DMS 273 treated with DMSO at 0.1 percent for 48 hours (cell line): Measurements from ENCODE around the gene SAFB.
A peak's percentile ranks its signal among the peaks of the same experiment; 100 is the strongest.

Experiments
- DNase-seq: peaks from one replicate; lab custom pipeline; 2025; lab: John Stamatoyannopoulos, UW

Gene SAFB

DNA sequence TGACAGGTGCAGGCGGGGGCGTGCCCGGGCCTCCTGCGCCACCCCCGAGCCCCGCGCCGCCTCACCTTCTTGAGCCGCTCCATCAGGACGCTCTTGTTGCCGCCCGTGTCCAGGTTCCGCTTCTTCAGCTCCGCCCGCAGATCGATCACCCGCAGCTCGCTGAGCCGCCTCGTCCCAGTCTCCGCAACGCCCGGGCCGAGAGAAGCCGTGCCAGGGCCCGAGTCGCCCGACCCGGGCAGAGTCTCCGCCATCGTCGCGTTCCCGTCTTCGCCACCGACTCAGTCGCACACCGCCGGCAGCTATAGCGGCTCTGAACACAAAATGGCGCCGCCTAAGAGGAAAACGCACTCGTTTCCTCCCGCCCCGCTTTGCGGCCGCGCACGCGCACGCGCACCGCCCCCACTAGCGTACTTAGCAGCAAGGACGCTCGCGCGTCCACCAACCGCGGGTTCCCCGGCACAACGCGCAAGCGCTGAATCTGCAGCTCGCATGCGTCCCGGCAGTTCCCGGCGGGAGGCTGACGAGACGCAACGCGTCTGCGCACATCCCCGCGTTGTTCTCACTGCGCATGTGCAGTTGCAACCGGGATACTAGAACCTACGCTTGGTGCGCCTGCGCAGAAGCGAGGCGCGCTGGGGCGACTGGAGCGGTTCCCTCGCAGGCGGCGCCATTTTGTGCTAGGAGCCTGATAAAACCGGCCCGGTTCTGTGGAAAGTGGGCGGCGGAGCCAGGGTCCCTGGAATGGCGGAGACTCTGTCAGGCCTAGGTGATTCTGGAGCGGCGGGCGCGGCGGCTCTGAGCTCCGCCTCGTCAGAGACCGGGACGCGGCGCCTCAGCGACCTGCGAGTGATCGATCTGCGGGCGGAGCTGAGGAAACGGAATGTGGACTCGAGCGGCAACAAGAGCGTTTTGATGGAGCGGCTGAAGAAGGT is at the start of gene SAFB, which contains the start of gene SAFB2:
Gene SAFB, plus strand, starts transcription at position 619 of the 932 bp plus-strand sequence. Its CDS starts 123 bp downstream, at position 742.
Gene SAFB2, minus strand, starts transcription at position 312 of the 932 bp plus-strand sequence. Its CDS starts 61 bp downstream, at position 251.
- peak; percentile 97 for DNase-seq

DNA sequence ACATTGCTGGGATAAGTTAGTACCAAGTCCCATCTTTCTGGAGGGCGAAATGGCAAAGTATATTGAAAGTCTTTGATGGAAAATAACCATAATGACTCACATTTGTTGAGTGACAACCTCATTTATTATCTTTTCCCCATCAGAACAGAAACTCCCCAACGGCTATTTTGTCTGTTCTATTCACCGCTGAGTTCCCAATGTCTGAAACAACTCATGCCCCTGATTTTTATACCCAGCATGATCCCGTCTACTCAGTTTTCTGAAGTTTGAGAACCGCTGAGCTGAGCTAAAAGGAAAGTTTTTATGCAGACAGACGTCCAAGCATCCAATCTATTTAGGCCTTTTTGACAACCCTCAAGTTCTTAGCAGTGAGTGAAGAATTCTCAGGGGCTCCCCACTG is 47.3 kb upstream of the SAFB start:
- DNase-seq, result no peak

DNA sequence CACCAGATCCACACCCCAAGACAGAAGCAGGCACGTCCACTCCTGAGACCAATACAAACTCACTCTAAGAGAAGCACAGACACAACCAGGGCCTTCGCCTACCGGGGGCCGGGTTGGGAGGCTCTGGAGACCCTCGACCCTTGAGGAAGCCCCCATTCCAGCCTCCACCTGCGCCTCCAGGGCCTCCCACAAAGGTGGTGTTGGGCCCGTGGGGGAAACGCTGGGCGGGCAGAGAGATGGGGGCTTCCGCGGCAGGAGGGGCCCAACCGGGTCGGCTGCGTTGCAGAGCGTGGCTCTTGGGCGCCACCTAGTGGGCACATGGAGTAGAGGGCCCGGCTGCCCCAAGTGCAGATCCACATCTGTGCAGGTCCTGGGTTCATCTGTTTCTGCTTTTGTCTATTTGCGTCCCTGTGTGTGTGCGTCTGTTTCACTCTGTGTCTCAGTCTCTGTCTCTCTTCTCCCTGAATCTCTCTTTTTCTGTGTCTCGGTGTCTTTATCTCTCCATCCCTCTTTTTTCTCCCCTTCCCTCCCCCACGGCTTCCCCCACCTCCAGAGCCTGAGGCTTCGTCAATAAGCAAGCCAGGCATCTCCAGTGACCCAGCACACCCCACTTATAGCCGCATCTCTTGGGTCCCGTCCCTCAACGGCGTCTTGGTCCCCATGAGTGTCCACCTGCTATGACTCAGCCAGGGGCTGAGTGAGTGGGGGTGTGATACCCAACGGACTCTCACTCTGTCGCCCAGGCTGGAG is 44.6 kb upstream of the SAFB start:
- DNase-seq, result peak; percentile 22

DNA sequence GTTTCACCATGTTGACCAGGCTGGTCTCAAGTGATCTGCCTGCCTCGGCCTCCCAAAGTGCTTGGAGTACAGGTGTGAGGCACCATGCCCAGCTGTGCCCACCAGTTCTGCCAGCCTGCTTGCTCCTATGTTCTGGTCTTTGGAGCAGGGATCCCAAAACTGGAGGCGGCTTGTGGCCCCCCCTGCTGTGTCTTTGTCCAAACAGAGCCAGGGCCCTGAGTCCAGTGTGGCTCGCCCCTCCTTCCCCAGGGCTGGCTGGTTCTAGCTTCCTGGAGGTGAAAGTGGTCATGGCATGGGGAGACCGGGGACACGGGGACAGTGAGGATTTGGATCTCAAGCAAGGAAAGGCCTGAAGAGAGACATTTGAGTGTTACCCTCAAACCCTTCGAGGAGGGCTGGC is 43.6 kb upstream of the SAFB start:
- DNase-seq, result no peak

DNA sequence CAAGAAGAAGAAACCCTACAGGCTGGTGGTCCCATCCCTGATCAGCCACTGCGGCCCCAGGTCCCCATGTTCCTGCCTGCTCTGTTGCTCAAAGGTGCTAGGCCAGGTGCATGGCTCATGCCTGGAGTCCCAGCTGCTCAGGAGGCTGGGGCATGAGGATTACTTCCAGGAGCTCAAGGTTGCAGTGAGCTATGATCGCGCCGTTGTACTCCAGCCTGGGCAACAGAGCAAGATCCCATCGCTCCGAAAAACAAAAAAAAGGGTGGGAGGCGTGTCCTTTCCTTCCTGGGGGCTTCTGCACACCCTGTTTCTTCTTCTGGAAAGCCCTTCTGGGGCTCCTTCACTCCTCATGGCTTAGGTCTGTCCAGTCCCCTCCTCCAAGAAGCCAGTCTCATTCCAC is 43.2 kb upstream of the SAFB start:
- no peak for DNase-seq

DNA sequence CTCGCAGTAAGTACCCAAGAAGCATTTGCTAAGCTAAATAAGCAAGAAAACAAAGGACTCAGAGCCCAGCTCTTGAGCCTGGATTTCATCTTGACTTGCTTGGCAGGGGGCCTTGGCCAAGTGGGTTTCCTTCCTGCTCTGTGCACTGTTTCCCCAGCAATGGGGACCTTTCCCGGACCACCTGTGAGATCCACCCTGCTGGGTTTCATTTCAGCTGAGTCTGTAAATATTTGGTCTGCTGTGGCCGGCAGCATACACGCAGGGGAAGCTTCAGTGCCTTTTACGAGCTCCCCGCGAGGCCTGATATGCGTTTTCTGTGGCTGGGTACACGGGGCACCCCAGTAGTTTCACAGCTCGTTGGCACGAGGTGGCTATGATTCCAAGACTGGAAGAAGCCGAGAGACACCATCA is 42.7 kb upstream of the SAFB start:
- DNase-seq, result no peak

DNA sequence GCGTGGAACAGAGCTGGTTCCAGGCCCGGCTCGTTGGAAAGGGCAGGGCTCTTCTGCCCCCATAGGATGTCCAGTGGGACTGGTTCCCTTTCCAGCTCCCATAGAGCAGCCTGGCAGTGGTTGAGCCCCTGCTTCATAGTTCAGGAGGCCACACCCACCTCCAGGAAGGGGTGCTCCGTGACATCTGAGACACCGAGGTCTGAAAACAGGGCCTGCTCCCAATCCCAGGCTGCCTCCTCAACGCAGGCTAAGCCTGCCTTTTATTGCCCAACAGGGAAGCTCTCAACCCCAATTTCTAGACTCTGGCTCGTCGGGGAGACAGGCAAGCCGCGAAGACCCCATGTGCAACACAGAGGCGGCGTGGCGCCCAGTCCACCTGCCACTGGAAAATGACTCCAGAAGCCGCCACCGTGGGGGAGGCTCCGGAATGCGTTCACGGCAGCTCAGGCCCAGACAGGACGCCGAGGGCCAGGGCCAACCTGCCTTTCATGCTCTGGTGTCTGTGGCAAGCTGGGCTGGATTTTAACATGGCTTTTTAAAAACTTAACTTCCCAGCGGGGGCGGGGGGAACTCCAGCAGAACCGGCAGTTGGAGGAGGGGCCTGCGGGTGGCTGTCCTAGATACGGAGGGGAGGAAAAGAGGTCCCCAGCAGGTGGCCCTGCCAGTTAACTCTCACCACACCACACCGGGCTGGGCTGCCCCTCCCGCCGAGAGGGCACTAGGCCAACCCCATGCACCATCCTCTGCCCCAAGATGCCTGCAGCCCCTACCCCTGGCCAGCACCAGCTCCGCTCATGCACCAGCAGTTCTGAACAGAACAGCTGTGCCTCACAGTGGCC is 37.2 kb upstream of the SAFB start:
- no peak for DNase-seq

DNA sequence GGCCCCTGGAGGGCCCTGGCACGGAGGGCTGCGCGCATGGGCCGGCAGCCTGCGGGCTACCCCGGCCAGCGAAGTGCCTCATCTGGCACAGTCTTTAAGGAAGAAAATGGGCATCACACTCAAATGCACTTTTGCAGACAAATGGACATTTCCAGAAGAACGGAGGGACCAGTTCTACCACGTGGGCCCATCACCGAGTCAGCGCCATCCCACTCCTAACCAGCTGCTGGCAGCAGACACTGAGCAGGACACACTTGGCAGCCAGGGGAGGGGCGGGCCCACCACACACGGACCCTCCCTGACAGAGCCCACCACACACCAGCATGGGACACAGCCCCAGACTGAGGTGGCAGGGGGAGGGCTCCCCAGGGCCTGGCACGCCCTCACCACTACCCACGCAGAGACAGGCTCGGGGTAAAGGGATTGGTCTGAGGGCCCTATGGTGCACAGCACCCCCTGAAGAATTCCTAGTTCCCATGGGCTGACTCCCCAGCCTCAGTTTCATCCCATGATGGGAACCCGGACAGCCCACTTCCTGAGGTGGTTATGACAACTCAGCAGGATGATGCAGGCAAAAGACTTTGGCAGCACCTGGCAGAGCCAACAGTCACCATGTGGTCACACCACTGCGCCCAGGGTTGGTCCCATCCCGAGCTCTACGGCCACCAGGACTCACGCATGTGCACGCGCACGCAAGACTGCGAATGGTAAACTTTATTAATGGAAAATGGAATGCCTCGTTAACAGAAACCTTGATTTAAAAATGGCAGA is 36.4 kb upstream of the SAFB start:
- DNase-seq, result no peak

DNA sequence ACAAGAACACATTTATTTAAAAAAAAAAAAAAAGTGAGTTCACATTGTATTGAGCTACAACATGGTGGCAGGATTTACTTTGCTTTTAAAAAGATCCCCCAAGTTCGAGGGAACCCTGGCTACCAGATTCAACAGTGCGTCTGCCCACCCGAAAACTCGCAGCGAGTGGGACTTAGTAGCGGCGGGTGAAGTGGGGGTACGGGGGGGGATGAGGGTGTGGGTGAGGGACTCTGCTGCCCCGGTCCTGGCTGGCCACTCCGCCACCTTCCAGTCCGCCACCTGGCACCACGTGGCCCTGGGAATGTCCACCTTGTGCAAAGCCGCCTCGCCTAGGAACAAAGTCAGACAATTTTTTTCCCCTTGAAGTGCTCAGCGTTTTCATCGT is 35.8 kb upstream of the SAFB start:
- DNase-seq, result no peak

DNA sequence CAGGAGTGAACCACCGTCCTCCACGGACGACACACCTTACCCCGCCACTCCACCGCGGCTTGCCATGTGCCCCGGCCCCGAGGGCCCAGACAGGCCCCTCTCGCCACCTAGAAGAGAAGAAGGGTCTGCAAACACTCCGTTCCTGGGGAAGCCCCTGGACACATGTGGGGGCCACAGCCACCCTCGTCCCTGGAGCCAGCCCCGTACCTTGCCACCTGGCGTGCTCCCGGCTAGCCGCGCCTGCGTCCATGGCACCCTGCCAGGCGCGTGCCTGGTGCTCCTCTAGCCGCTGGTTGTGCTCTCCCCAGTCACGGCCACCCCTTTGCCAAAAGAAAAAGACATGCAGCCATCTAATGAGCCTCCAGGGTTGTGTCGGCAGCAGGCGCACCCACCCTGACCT is 35.2 kb upstream of the SAFB start:
- DNase-seq, result no peak

DNA sequence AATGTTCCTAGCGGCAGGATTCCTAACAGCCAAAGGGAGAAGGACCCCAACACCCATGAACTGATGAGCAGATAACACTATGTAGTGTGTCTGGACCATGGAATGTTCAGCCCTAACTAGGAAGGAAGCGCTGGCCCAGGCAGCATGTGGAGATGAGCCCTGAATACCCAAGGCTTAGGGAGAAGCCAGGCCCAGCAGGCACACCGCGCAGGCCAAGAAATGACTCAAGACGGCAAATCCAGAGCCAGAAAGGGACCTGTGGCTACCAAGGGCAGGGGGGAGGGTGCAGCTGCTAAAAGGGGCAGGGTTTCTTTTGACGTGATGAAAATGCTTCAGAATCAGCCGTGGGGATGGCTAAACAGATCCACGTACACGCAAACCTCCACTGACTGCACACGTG is 34.4 kb upstream of the SAFB start:
- no peak for DNase-seq

DNA sequence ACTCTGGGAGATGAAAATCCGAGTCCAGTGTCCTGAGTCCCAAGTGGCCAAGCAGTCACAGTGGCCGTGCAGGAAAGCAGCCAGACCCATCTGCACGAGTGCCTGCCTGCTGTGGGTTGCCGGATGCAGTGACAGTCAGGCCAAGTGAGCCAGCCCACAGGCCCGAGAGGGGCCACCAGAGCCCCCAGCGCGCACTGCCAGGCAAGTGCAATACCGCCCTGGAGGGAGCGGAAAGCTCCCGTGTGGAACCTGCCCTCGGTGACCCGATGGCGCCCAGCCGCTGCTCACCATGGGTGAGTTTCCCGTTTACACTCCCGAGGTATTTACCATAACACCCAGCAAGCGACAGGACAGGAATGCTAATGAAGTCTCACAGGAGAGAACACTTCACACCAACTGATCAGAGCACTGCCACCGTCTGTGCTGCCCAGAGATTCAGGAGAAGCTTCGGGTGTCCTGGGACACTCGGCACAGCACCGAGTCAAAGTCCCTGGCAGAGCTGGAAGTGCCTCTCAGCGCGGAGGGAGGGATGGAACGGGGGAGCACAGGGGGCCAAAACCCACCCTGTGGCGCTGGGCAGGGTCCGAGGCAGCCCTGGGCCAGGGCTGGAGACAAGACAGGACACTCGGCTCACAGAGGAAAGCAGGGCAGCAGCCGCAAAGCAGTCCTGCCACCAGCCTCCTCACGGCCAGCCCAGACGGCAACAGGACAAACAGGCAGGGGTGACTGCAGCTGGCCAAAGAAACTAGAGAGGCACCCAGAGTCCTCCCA is 33.8 kb upstream of the SAFB start:
- DNase-seq, result no peak

DNA sequence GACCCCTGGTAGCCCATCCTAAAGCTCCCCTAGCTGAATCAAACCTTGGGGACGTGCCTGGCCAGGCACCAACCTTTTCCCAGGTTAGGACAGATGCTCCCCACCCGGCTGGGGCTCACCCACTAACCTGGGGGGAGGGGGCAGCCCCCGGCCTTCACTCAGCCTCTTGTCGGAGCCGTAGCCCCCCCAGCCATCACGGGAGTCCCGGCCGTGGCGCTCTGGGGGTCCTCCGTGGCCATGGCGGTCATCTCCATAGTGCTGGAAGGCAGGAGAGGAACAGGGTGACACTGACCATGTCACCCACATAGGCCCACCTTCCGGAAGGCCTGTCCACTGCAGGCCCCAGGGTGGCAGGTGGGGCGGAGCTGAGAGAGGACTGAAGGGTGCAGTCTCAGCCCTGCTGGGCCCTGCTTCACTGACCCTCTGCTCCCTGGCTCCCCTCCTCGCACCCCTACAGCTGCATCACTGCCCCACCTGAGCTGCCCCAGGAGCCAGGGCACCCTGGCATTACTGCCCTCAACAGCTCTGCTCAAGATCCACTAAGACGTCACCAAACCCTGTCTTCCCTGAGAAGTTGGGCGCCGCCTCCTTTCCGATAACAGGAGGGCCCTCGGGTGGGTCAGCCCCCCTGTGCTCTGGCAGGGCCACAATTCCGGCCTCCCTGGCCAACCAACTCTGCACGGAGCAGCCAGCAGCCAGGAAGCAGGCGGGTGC is 32.6 kb upstream of the SAFB start:
- DNase-seq, result no peak

DNA sequence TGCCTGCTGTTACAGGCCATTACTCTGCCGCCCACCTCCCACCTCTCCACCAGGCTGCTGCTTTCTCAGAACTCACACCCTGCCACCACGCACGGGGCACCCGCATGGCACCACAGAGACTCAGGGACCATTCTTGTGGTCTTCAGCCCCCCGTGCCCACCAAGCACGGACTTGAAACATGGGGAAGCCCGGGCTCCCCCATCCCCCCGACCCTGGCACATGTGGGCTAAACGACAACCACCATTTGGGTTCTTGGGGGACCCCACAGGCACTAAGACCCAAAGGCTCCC is 32.1 kb upstream of the SAFB start:
- no peak for DNase-seq

DNA sequence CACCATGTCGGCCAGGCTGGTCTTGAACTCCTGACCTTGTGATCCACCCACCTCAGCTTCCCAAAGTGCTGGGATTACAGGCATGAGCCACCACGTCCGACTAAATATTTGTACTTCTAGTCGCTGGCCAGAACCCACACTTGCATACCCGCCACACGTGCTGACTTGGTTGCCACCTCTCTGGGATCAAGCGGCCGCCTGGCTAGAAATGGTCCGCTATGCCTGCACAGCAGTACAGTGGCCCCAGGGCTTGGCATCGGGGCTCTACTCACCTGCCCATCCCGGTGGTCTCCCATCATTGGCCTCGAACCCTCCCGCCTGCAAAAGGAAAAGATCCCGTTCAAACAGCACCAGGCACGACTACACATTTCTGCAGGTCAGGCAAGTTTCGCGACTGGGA is 31.4 kb upstream of the SAFB start:
- no peak for DNase-seq

DNA sequence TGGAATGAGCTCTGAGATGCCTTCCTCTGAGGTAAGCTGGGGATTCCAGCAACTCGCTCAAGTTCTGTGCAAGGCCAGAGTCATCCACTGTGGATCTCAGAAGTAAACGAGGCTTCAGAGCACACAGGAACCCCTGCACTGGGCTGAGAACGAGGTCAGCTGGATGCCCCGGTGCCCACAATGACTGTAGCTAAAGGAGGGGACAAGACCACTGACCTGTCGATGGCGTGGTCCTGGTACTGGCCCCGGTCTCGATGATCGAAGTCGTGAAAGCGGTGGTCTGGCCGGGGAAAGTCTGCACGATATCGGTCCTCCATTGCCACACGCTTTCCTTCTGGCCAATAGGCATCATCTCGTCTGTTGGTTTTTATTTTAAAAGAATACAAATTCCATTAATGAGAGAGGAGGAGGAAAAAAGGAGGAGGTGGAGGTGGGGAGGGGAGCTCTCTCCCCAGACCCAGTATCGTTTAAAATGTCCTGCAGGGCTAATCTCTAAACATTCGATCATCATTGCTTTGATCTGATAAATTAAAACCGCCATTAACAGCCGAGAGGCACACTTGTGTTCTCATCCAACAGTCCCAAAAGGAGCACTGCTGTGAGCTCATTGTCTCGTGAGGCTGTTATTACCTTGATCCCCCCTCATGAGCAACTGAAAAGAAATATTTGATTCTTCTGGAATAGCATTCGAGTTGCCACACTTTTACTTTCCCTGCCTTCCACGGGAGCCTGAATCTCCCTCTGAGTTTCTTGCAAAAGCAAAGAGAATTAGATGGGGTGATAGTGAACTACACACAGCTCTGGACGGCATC is 30.1 kb upstream of the SAFB start:
- DNase-seq, result no peak

DNA sequence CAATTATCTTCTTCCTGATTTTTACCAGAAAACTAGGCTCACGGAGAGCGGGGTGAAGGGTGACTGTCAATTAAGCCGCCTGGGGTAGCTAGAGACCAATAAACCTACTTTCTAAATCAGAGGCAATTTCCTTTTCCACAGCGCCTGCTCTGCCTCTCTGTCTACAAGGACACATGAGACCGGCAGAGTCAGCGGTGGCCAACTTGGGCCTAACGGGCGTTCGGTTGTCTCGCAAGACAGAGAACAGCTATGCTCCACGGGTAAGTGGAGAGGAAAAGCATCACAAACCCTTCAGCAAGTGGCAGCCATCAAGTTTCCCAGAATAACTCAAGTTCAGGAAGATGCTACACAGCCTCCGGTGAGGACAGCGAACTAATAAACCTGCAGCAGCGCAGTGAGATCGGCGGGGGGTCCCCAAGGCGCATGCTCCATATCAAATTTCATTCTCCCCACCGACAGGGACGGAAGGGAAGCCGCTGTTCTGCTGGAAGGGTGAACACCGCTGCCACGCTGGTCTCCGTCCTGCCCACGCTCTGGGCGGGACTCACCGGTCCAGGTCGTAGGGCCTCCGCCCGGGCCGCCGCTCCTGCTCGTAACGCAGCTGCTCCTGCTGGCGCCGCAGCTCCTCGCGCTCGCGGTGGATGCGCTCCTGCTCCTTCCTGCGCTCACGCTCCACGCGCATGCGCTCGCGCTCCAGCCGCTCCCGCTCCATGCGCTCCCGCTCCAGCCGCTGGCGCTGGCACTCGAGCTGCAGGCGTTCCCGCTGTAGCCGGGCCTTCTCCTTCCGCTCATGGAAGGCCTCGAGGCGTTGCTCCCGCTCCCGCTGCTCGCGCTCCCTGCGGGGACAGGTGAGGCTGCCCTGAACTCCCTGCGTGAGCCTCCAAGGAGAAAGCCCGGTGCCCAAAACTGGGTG is 29.3 kb upstream of the SAFB start:
- no peak for DNase-seq

DNA sequence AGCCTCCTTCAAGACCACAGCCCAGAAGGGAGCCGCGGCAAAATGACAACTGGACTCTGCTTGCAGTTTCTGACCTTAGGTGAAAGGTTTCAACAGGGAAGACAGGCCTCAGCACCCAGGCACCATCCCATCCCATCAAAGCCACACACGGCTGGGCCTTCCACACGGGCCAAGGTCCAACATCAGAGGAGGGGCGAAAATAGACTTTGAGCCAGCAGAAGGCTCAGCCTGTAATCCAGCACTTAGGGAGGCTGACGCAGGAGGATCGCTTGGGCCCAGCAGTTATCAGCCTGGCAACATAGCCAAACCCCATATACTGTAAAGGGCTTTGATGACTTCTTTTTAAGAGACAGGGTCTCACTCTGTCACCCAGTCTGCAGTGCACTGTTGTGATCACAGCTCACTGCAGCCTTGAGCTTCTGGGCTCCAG is 28.3 kb upstream of the SAFB start:
- DNase-seq, result no peak
